ENCODE data around the gene DNAH14. TPM values are rescaled to one million over a fixed set of nuclear protein-coding genes. Genes with fewer than 3 reads are reported as not detected.

Gene DNAH14
- total RNA-seq, 1 donor from 2014 or later: 26.5 TPM

- no peak for DNase-seq (ENCODE audit: low spot score)
These were observed 518.8 kb downstream of the DNAH14 start for GRCh38 chr1:225448146-225448805.

Measured in umbilical cord (tissue), 2 donors.